IPS-15b (cell line): ENCODE results near the gene RFNG.
A peak's percentile ranks its signal among the peaks of the same experiment; 100 is the strongest.

ENCODE experiments used
- H3K27me3 ChIP-seq: one replicate; pipeline ENCODE4 v1.6.1; 2013; ENCODE audit warnings: low read length; ENCODE audit not compliant: control insufficient read depth, insufficient read depth
- H3K36me3 ChIP-seq: one replicate; pipeline ENCODE4 v1.6.1; 2013; ENCODE audit warnings: low read length; ENCODE audit not compliant: control insufficient read depth, insufficient read depth
- H3K4me1 ChIP-seq: one replicate; pipeline ENCODE4 v1.6.1; 2013; ENCODE audit warnings: mild to moderate bottlenecking, low read length; ENCODE audit not compliant: control insufficient read depth, insufficient read depth
- H3K4me3 ChIP-seq: one replicate; pipeline ENCODE4 v1.5.1; 2013; ENCODE audit warnings: low read depth, low read length
- H3K9ac ChIP-seq: one replicate; pipeline ENCODE4 v1.6.1; 2013; ENCODE audit warnings: low read depth, mild to moderate bottlenecking, low read length
- H3K9me3 ChIP-seq: one replicate; pipeline ENCODE4 v1.6.1; 2013; ENCODE audit warnings: mild to moderate bottlenecking, low read length; ENCODE audit not compliant: control insufficient read depth, insufficient read depth

The RFNG gene

GRCh38 chr17:82031303-82031884 lies 20.2 kb downstream of the RFNG start, which contains the start of gene RAC3:
RAC3 (plus strand) TSS chr17:82031678; CDS start chr17:82031762, 84 bp downstream.
- Histone ChIP-seq H3K9ac (peak within 1 kb of the TSS; percentile 62), H3K4me1 (no peaks in the 10 kb centered on the region), H3K9me3 (no peaks in the 10 kb centered on the region), H3K36me3 (peaks cover 14% of the 10 kb centered on the region), H3K4me3 (peak within 1 kb of the TSS; percentile 64), H3K27me3 (no peaks in the 10 kb centered on the region)

DNA sequence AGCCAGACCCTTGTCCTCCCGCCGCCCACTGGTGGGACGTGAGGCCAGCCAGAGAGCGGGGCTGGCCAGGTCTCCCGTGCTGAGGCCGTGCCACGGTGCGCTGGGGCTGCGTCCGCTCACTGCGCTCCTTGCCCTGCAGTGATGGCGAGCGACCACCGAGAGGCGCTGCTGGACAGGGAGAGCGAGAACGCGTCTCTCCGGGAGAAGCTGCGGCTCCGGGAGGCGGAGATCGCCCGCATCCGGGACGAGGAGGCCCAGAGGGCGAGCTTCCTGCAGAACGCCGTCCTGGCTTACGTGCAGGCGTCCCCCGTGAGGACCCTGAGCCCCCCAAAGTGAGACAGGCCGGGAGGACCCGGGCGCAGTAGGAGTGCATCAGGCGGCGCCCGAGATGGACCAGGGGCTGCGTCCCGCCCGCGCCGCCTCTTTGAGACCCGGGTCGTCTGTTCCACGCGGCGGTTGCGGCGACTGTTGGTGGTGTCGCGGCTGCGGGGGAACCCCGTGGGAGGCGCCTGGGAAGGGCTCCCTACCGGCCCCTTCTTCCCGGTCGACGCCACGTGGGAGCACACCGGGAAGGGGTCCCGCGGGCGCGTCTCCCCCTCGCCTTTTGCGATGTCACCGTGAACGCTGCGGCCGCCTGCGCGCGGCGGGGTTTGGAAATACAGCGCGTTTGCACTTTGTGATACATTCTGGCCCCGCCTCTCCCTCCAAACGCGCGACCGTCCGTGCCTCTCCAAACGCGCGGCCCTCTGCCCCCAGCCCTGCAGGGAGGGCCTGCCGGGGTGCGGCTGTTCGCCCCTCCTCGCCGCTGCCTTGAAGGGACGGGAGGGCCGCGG lies 20.9 kb downstream of the RFNG start:
- Histone ChIP-seq H3K27me3 (no peaks in the 10 kb centered on the region), H3K4me1 (no peaks in the 10 kb centered on the region), H3K36me3 (peaks cover 14% of the 10 kb centered on the region), H3K9me3 (no peaks in the 10 kb centered on the region), H3K9ac (no peak overlapping the region), H3K4me3 (peak overlapping the region; percentile 52)

- peaks cover 14% of the 10 kb centered on the region for H3K36me3 ChIP-seq
- no peaks in the 10 kb centered on the region for H3K9me3 ChIP-seq
- no peak overlapping the region for H3K9ac ChIP-seq
- no peaks in the 10 kb centered on the region for H3K27me3 ChIP-seq
- no peaks in the 10 kb centered on the region for H3K4me1 ChIP-seq
- no peak overlapping the region for H3K4me3 ChIP-seq
Measured at GRCh38 chr17:82029990-82030469, 21.6 kb downstream of the RFNG start.

- Histone ChIP-seq H3K9me3 (no peaks in the 10 kb centered on the region), H3K27me3 (no peaks in the 10 kb centered on the region), H3K9ac (no peak overlapping the region), H3K36me3 (peaks cover 14% of the 10 kb centered on the region), H3K4me3 (no peak overlapping the region), H3K4me1 (no peaks in the 10 kb centered on the region)
Measured at GRCh38 chr17:82029391-82029790, 22.2 kb downstream of the RFNG start.

DNA sequence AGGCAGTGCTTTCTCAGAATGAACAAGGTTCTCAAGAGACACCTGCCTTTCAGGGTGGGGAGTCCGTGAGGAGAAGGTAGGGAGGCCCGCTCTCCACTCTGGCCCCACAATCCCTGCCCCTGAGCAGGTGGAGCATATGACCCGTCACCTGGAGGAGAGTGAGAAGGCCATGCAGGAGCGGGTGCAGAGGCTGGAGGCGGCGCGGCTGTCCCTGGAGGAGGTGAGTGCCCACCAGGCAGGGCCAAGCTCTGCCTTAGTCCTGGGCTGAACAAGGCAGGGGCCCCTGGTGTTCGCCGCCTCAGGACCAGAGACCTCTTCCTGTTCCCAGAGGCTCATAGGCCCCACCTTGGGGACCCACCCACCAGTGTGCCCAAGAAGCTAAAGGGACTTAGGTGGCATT lies 22.6 kb downstream of the RFNG start:
- H3K27me3 ChIP-seq: no peaks in the 10 kb centered on the region
- no peak overlapping the region for H3K4me3 ChIP-seq
- no peak overlapping the region for H3K9ac ChIP-seq
- H3K36me3 ChIP-seq: peaks cover 14% of the 10 kb centered on the region
- no peaks in the 10 kb centered on the region for H3K4me1 ChIP-seq
- no peaks in the 10 kb centered on the region for H3K9me3 ChIP-seq

DNA sequence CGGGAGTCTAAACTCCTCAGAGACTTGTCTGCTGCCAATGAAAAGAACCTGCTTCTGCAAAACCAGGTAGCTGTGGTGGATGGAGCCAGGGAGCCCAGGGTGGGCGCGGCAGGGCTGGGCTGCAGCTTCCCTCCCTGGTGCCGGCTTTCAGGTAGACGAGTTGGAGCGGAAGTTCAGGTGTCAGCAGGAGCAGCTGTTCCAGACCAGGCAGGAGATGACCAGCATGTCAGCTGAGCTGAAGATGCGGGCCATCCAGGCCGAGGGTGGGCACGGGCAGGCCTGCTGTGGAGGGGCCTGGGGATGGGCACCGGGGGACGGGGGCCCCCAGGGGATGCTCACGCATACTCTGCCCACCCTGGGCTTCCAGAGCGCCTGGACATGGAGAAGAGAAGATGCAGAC lies 23.4 kb downstream of the RFNG start:
- Histone ChIP-seq H3K4me1 (no peaks in the 10 kb centered on the region), H3K9ac (no peak overlapping the region), H3K27me3 (no peaks in the 10 kb centered on the region), H3K4me3 (no peak overlapping the region), H3K36me3 (peaks cover 14% of the 10 kb centered on the region), H3K9me3 (no peaks in the 10 kb centered on the region)

- Histone ChIP-seq H3K9me3 (no peaks in the 10 kb centered on the region), H3K4me1 (no peaks in the 10 kb centered on the region), H3K9ac (no peak overlapping the region), H3K36me3 (peaks cover 16% of the 10 kb centered on the region), H3K27me3 (no peaks in the 10 kb centered on the region), H3K4me3 (no peak overlapping the region)
Measured at GRCh38 chr17:82025401-82026107, 26.1 kb downstream of the RFNG start.

GRCh38 chr17:82024859-82025258 lies 26.8 kb downstream of the RFNG start:
- Histone ChIP-seq H3K4me3 (no peak overlapping the region), H3K4me1 (no peaks in the 10 kb centered on the region), H3K36me3 (peaks cover 16% of the 10 kb centered on the region), H3K27me3 (no peaks in the 10 kb centered on the region), H3K9me3 (no peaks in the 10 kb centered on the region), H3K9ac (no peak overlapping the region)

DNA sequence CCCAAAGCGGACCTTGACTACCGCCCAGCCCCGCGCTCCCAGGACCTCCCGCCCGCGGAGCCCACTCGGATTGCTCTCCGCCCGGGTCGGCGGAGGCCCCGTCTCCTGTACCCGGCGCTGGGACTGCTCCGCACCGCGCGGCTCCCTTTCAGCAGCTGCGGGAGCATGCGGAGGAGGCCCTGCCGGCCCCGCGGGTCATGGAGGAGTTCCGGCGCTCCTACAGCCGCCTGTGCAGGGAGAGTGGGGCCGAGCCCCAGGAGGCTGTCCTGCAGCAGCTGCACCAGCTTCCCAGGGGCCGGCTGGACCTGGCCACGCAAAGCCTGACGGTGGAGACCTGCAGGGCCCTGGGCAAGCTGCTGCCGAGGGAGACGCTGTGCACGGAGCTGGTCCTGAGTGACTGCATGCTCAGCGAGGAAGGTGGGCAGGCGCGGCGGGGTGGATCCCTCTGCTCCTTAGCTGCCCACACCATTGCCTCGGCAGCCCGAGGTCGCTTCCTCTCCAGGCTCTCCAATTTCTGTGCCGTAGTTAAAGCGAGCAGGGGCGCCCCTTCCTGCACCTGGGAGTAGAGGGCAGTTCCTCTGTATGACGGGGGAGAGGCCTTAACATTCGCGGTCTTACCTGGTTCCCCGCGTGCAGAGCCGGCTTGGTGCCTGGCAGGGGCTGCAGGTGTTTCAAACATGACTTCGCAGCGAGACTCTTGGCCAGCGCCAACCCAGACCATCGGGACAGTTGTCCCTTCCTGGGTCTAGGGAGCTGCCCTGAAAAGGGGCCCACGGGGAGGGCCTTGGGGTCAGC lies 28.0 kb downstream of the RFNG start:
- Histone ChIP-seq H3K4me3 (peak overlapping the region; percentile 67), H3K27me3 (no peaks in the 10 kb centered on the region), H3K9ac (peak overlapping the region; percentile 70), H3K36me3 (peaks cover 17% of the 10 kb centered on the region), H3K4me1 (no peaks in the 10 kb centered on the region), H3K9me3 (no peaks in the 10 kb centered on the region)

GRCh38 chr17:82022981-82023446 lies 28.6 kb downstream of the RFNG start, which contains the start of gene LRRC45:
LRRC45 (plus strand) TSS chr17:82023305; CDS start chr17:82023644, 339 bp downstream.
- no peaks in the 10 kb centered on the region for H3K9me3 ChIP-seq
- H3K4me1 ChIP-seq: no peaks in the 10 kb centered on the region
- H3K4me3 ChIP-seq: peak within 1 kb of the TSS; percentile 87
- peaks cover 19% of the 10 kb centered on the region for H3K36me3 ChIP-seq
- no peaks in the 10 kb centered on the region for H3K27me3 ChIP-seq
- peak within 1 kb of the TSS; percentile 70 for H3K9ac ChIP-seq
